ENCODE measurements around the gene DHCR24. TPM values are rescaled to one million over a fixed set of nuclear protein-coding genes. Genes with fewer than 3 reads are reported as not detected.

DHCR24 gene
- total RNA-seq, 1 donor from 2014 or later = 87.2 TPM

GRCh38 chr1:54864460-54865208 lies 22.4 kb downstream of the DHCR24 start:
- no peak overlapping the region for H3K4me3 Mint-ChIP-seq (ENCODE audit: unreplicated experiment)
- H3K4me1 Mint-ChIP-seq (ENCODE audit: unreplicated experiment) = peaks cover 13% of the 10 kb centered on the region
- no peak for TF ChIP-seq CTCF (IDR thresholded peaks at IDR 0.05)
- H3K27me3 Mint-ChIP-seq (ENCODE audit: unreplicated experiment) = no peaks in the 10 kb centered on the region
- peaks cover 41% of the 10 kb centered on the region for H3K36me3 Mint-ChIP-seq (ENCODE audit: unreplicated experiment)
- H3K27ac Mint-ChIP-seq (ENCODE audit: unreplicated experiment) = no peak overlapping the region
- no peaks in the 10 kb centered on the region for H3K9me3 Mint-ChIP-seq (ENCODE audit: unreplicated experiment)
- DNase-seq (ENCODE audit: extremely low spot score, unreplicated experiment) = no peak

GRCh38 chr1:54863267-54863665 lies 23.7 kb downstream of the DHCR24 start:
- Mint-ChIP-seq H3K36me3 (ENCODE audit: unreplicated experiment) (peaks cover 41% of the 10 kb centered on the region), H3K4me3 (ENCODE audit: unreplicated experiment) (no peak overlapping the region), H3K27ac (ENCODE audit: unreplicated experiment) (no peak overlapping the region), H3K4me1 (ENCODE audit: unreplicated experiment) (peaks cover 13% of the 10 kb centered on the region), H3K9me3 (ENCODE audit: unreplicated experiment) (no peaks in the 10 kb centered on the region), H3K27me3 (ENCODE audit: unreplicated experiment) (no peaks in the 10 kb centered on the region)
- TF ChIP-seq CTCF (IDR thresholded peaks at IDR 0.05) = no peak
- DNase-seq (ENCODE audit: extremely low spot score, unreplicated experiment) = no peak

- Mint-ChIP-seq H3K9me3 (ENCODE audit: unreplicated experiment) (no peaks in the 10 kb centered on the region), H3K4me3 (ENCODE audit: unreplicated experiment) (no peak overlapping the region), H3K4me1 (ENCODE audit: unreplicated experiment) (peaks cover 23% of the 10 kb centered on the region), H3K27ac (ENCODE audit: unreplicated experiment) (peak overlapping the region; percentile 48), H3K36me3 (ENCODE audit: unreplicated experiment) (peaks cover 37% of the 10 kb centered on the region), H3K27me3 (ENCODE audit: unreplicated experiment) (no peaks in the 10 kb centered on the region)
- DNase-seq (ENCODE audit: extremely low spot score, unreplicated experiment) = no peak
- TF ChIP-seq CTCF (IDR thresholded peaks at IDR 0.05) = no peak
Measured at GRCh38 chr1:54861070-54861761, 25.8 kb downstream of the DHCR24 start.

- no peaks in the 10 kb centered on the region for H3K27me3 Mint-ChIP-seq (ENCODE audit: unreplicated experiment)
- H3K36me3 Mint-ChIP-seq (ENCODE audit: unreplicated experiment) = peaks cover 35% of the 10 kb centered on the region
- no peak for TF ChIP-seq CTCF (IDR thresholded peaks at IDR 0.05)
- DNase-seq (ENCODE audit: extremely low spot score, unreplicated experiment) = no peak
- no peak overlapping the region for H3K4me3 Mint-ChIP-seq (ENCODE audit: unreplicated experiment)
- H3K9me3 Mint-ChIP-seq (ENCODE audit: unreplicated experiment) = no peaks in the 10 kb centered on the region
- H3K4me1 Mint-ChIP-seq (ENCODE audit: unreplicated experiment) = peaks cover 24% of the 10 kb centered on the region
- no peak overlapping the region for H3K27ac Mint-ChIP-seq (ENCODE audit: unreplicated experiment)
Measured at GRCh38 chr1:54859700-54860391, 27.1 kb downstream of the DHCR24 start.
